ENCODE data around the gene CYSRT1. TPM values are rescaled to one million over a fixed set of nuclear protein-coding genes. Genes with fewer than 3 reads are reported as not detected.

CYSRT1 gene
- total RNA-seq, 1 donor from 2014 or later: 2.1 TPM

GRCh38 chr9:137204731-137205125 is 20.2 kb upstream of the CYSRT1 start:
- TF ChIP-seq CTCF (IDR thresholded peaks at IDR 0.05; ENCODE audit: partially characterized antibody, unreplicated experiment): no peak
- Mint-ChIP-seq H3K27ac (ENCODE audit: unreplicated experiment) (peak overlapping the region; percentile 85), H3K9me3 (ENCODE audit: unreplicated experiment) (peaks cover 12% of the 10 kb centered on the region), H3K4me3 (ENCODE audit: unreplicated experiment) (peak overlapping the region; percentile 97), H3K27me3 (ENCODE audit: unreplicated experiment) (peaks cover 3% of the 10 kb centered on the region), H3K36me3 (ENCODE audit: unreplicated experiment) (peaks cover 5% of the 10 kb centered on the region), H3K4me1 (ENCODE audit: low read depth, unreplicated experiment) (peaks cover 13% of the 10 kb centered on the region)
- DNase-seq: no peak

- DNase-seq: peak; percentile 96
- Mint-ChIP-seq H3K4me3 (ENCODE audit: unreplicated experiment) (peak within 1 kb of the TSS; percentile 97), H3K27ac (ENCODE audit: unreplicated experiment) (peak within 1 kb of the TSS; percentile 85), H3K4me1 (ENCODE audit: low read depth, unreplicated experiment) (peaks cover 13% of the 10 kb centered on the region), H3K27me3 (ENCODE audit: unreplicated experiment) (peaks cover 3% of the 10 kb centered on the region), H3K36me3 (ENCODE audit: unreplicated experiment) (peaks cover 5% of the 10 kb centered on the region), H3K9me3 (ENCODE audit: unreplicated experiment) (peaks cover 12% of the 10 kb centered on the region)
- no peak for TF ChIP-seq CTCF (IDR thresholded peaks at IDR 0.05; ENCODE audit: partially characterized antibody, unreplicated experiment)
Observed at GRCh38 chr9:137205126-137206069, 19.6 kb upstream of the CYSRT1 start, which contains the start of the genes NDOR1 and TMEM203. Gene NDOR1, plus strand, starts transcription at chr9:137205700. Its CDS starts 78 bp downstream, at chr9:137205778. Gene TMEM203, minus strand, starts transcription at chr9:137205648. Its CDS starts 234 bp downstream, at chr9:137205414.

GRCh38 chr9:137206602-137207001 is 18.4 kb upstream of the CYSRT1 start:
- Mint-ChIP-seq H3K9me3 (ENCODE audit: unreplicated experiment) (peaks cover 9% of the 10 kb centered on the region), H3K4me3 (ENCODE audit: unreplicated experiment) (peak overlapping the region; percentile 93), H3K27ac (ENCODE audit: unreplicated experiment) (no peak overlapping the region), H3K27me3 (ENCODE audit: unreplicated experiment) (peaks cover 5% of the 10 kb centered on the region), H3K36me3 (ENCODE audit: unreplicated experiment) (peaks cover 10% of the 10 kb centered on the region), H3K4me1 (ENCODE audit: low read depth, unreplicated experiment) (peaks cover 13% of the 10 kb centered on the region)
- TF ChIP-seq CTCF (IDR thresholded peaks at IDR 0.05; ENCODE audit: partially characterized antibody, unreplicated experiment): no peak
- DNase-seq: no peak

- H3K27ac Mint-ChIP-seq (ENCODE audit: unreplicated experiment): no peak overlapping the region
Observed at GRCh38 chr9:137211532-137211931, 13.4 kb upstream of the CYSRT1 start.

More at GRCh38 chr9:137211532-137211931, 13.4 kb upstream of the CYSRT1 start:
- Mint-ChIP-seq H3K9me3 (ENCODE audit: unreplicated experiment) (peaks cover 7% of the 10 kb centered on the region), H3K36me3 (ENCODE audit: unreplicated experiment) (peaks cover 10% of the 10 kb centered on the region), H3K27me3 (ENCODE audit: unreplicated experiment) (peaks cover 7% of the 10 kb centered on the region), H3K4me1 (ENCODE audit: low read depth, unreplicated experiment) (peaks cover 3% of the 10 kb centered on the region), H3K4me3 (ENCODE audit: unreplicated experiment) (no peak overlapping the region)
- no peak for DNase-seq
- no peak for TF ChIP-seq CTCF (IDR thresholded peaks at IDR 0.05; ENCODE audit: partially characterized antibody, unreplicated experiment)
